Activated CD8-positive, alpha-beta memory T cell treated with anti-CD3 and anti-CD28 coated beads, Interleukin-2, amount 50 U/mL, for 48 hours (primary cell): ENCODE data around the gene CEP63.
A peak's percentile ranks its signal among the peaks of the same experiment; 100 is the strongest.
"Not testable (repeated sequence)": the region's sequence is repeated elsewhere in the genome, so short reads cannot be mapped to it uniquely, and the experiment has no call there.

Experiments
- DNase-seq: peaks from one replicate; pipeline ENCODE4 v3.0.0-alpha.2; 2020

The CEP63 gene

GRCh38 chr3:134590766-134591165 is 104.9 kb downstream of the CEP63 start:
- DNase-seq = no peak

GRCh38 chr3:134592806-134593205 is 106.9 kb downstream of the CEP63 start:
- DNase-seq = no peak

GRCh38 chr3:134594331-134594741 is 108.5 kb downstream of the CEP63 start:
- DNase-seq = no peak

GRCh38 chr3:134594986-134595385 is 109.1 kb downstream of the CEP63 start:
- DNase-seq = not testable (repeated sequence)

GRCh38 chr3:134597390-134597970 is 111.6 kb downstream of the CEP63 start:
- no peak for DNase-seq

- no peak for DNase-seq
Observed at GRCh38 chr3:134598763-134599545, 113.1 kb downstream of the CEP63 start.

- no peak for DNase-seq
Observed at GRCh38 chr3:134600206-134600605, 114.3 kb downstream of the CEP63 start.

GRCh38 chr3:134600685-134601463 is 115.0 kb downstream of the CEP63 start:
- DNase-seq = peak; percentile 88

GRCh38 chr3:134601539-134602439 is 115.9 kb downstream of the CEP63 start:
- no peak for DNase-seq

- no peak for DNase-seq
Observed at GRCh38 chr3:134602440-134602814, 116.6 kb downstream of the CEP63 start.

- no peak for DNase-seq
Observed at GRCh38 chr3:134603480-134603879, 117.6 kb downstream of the CEP63 start.

- no peak for DNase-seq
Observed at GRCh38 chr3:134603956-134604355, 118.1 kb downstream of the CEP63 start.

GRCh38 chr3:134605556-134605955 is 119.7 kb downstream of the CEP63 start:
- DNase-seq = no peak

GRCh38 chr3:134606033-134607025 is 120.5 kb downstream of the CEP63 start:
- no peak for DNase-seq

GRCh38 chr3:134607054-134608022 is 121.5 kb downstream of the CEP63 start:
- no peak for DNase-seq

GRCh38 chr3:134608023-134608770 is 122.3 kb downstream of the CEP63 start:
- no peak for DNase-seq

GRCh38 chr3:134608771-134609435 is 123.0 kb downstream of the CEP63 start:
- DNase-seq = no peak

- no peak for DNase-seq
Observed at GRCh38 chr3:134609821-134610431, 124.1 kb downstream of the CEP63 start.
